T-helper 2 cell treated with Interferon-gamma antibody and Interleukin-4, amounts not matched to agents 100 ng/mL and 5 ng/mL, for 36 hours (primary cell): ENCODE measurements around the gene TAF4B. TPM values are rescaled to one million over a fixed set of nuclear protein-coding genes. Genes with fewer than 3 reads are reported as not detected.
"Not testable (repeated sequence)": the region's sequence is repeated elsewhere in the genome, so short reads cannot be mapped to it uniquely, and the experiment has no call there.

ENCODE experiments used
- intact Hi-C: fragments of 100-400 bp; cut with micrococcal nuclease; formaldehyde crosslinking; loops from one replicate; pipeline ENCODE4 v1.15.1; 2023
- total RNA-seq: library from RNA; stranded (reverse); gene quantifications from 2 replicates; pipeline ENCODE4 v1.2.3, GENCODE V29; 2022

The TAF4B gene
- total RNA-seq = 10.1 and 10.4 TPM in 2 replicates

- intact Hi-C loops = loop anchor here (1.0 kb wide), 4 partner anchors 11 to 322 kb away; partner anchors contain the start of genes KCTD1 and SS18
Observed at GRCh38 chr18:26226229-26227050, at the start of gene TAF4B. Gene TAF4B (plus strand): TSS chr18:26226445. CDS start chr18:26226934, 489 bp downstream.

DNA sequence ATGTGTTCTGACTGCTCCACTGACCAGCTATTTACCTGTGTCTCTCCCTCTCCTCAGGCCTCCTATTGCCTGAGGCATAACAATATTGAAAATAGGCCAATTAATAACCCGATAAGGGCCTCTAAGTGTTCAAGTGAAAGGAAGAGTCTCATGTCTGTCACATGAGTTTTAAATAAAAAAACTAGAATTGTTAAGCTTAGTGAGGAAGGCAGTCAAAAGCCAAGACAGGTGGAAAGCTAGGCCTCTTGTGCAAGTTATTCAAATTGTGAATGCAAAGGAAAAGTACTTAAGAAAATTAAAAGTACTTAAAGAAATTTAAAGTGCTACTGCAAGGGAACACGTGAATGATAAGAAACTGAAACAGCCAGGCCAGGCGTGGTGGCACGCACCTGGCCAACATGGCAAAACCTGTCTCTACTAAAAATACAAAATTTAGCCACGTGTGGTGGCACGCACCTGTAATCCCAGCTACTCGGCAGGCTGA is 44.9 kb upstream of the TAF4B start:
- intact Hi-C loops = no loop called here

- intact Hi-C loops = no loop called here
Observed at GRCh38 chr18:26183395-26184112, 42.7 kb upstream of the TAF4B start.

DNA sequence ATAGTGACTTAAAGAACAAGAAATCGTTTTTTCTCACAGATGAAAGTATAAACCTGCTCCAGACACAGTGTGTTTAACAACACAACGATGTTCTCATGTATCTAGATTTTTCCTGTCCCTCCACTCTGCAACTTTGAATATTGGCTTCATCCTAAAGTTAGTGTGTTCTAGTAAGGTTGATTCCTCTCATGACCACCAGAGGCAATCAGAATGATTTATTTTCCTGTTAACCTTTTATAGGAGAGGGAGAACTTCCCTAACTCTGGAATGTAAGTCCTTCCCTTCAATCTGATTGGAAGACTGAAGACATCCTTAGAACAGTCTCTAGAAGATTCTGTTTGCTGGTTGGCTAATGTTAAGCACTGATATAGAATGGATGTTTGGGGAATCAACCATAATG is 41.0 kb upstream of the TAF4B start:
- intact Hi-C loops = no loop called here

DNA sequence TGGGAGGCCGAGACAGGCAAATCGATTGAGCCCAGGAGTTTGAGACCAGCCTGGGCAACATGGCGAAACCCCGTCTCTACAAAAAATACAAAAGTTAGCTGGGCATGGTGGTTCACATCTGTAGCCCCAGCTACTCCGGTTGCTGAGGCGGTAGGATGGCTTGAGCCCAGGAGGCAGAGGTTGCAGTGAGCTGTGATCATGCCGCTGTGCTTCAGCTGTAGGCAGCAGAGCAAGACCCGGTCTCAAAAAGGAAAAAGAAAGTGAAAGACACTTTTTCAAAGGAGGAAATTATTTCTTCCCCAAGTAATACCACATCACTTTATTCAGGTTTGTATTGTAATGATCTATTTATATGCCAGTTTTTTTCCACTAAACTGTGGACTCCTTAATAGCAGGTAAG is 35.7 kb upstream of the TAF4B start:
- intact Hi-C loops = loop anchor here (1.0 kb wide), 2 partner anchors 25 to 99 kb away; no protein-coding TSS in a partner anchor

GRCh38 chr18:26192233-26192632 is 34.0 kb upstream of the TAF4B start:
- intact Hi-C loops = no loop called here

GRCh38 chr18:26196605-26197004 is 29.6 kb upstream of the TAF4B start:
- intact Hi-C loops = no loop called here

GRCh38 chr18:26202001-26202400 is 24.2 kb upstream of the TAF4B start:
- intact Hi-C loops = not testable (repeated sequence)

GRCh38 chr18:26205318-26205717 is 20.9 kb upstream of the TAF4B start:
- intact Hi-C loops = no loop called here

- intact Hi-C loops = no loop called here
Observed at GRCh38 chr18:26206488-26206887, 19.8 kb upstream of the TAF4B start.

GRCh38 chr18:26207937-26208336 is 18.3 kb upstream of the TAF4B start:
- intact Hi-C loops = no loop called here

- intact Hi-C loops = no loop called here
Observed at GRCh38 chr18:26208977-26209376, 17.3 kb upstream of the TAF4B start.

DNA sequence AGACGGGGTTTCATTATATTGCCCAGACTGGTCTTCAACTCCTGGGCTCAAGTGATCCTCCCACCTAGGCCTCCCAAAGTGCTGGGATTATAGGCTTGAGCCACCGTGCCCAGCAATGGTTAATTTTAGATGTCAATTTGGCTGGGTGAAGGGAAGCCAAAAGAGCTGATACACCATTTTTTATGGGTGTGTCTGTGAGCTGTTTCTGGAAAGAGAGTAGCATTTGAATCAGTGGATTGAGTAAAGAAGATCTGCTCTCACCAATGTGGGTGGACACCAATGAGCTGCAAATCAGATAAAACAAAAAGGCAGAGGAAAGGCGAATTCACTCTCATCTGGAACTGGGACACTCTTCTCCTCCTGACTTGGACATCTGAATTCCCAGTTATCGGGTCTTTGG is 16.1 kb upstream of the TAF4B start:
- intact Hi-C loops = no loop called here

DNA sequence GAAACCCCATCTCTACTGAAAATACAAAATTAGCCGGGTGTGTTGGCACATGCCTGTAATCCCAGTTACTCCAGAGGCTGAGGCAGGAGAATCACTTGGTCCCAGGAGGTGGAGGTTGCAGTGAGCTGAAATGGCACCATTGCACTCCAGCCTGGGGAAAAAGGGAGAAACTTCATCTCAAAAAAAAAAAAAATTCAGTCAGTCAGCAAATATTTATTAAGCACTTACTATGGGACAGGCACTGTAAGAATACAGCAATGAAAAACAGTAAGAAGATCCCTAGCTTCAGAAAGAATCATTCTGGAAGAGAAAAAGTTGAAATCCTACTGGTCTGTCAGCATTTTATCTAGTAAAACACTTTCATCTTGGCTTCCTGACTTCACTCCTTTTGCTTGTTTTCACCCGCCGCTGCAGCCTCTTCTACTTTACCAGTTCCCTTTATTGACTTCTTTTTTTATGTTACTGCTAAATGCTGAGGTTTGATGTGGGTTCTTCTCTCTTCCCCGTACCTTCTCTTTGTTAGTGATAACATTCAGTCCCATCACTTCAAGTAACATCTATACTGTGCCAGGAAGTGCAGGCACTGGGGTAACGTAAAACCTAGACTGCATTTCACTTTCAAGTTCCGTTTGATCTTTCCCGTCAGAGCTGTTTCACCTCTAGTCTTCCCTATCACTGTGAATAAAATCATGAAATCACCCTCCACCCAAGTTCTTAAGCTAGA is 10.8 kb upstream of the TAF4B start:
- intact Hi-C loops = loop anchor here (1.0 kb wide), 3 partner anchors 11 to 125 kb away; partner anchors contain the start of genes SS18 and TAF4B

- intact Hi-C loops = no loop called here
Observed at GRCh38 chr18:26225022-26225693, 1.1 kb upstream of the TAF4B start.

DNA sequence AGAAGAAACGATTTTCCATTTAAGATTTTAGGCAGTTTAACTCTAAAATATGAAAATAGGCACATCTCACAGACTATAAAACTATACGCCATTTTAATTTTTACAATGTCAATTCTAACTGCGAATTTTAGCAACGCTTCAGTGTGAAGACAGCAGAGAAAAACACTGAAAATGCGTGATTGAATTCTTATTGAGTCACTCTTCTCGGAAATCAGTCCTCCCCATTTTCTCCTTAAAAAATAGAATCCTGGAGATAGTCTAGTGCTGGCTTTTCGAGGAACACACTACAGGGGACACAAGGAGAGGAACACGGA is 373 bp upstream of the TAF4B start:
- intact Hi-C loops = loop anchor here (1.0 kb wide), 4 partner anchors 11 to 322 kb away; partner anchors contain the start of genes KCTD1 and SS18

GRCh38 chr18:26227051-26227670 is 916 bp downstream of the TAF4B start:
- intact Hi-C loops = no loop called here

- intact Hi-C loops = no loop called here
Observed at GRCh38 chr18:26228562-26229260, 2.5 kb downstream of the TAF4B start.

GRCh38 chr18:26230497-26230896 is 4.3 kb downstream of the TAF4B start:
- intact Hi-C loops = no loop called here

- intact Hi-C loops = no loop called here
Observed at GRCh38 chr18:26233208-26233607, 7.0 kb downstream of the TAF4B start.
